ENCODE results near the gene TACO1.
A peak's percentile ranks its signal among the peaks of the same experiment; 100 is the strongest.

The TACO1 gene

GRCh38 chr17:63641692-63642448 is 41.2 kb downstream of the TACO1 start:
- DNase-seq, result peak; percentile 62

DNA sequence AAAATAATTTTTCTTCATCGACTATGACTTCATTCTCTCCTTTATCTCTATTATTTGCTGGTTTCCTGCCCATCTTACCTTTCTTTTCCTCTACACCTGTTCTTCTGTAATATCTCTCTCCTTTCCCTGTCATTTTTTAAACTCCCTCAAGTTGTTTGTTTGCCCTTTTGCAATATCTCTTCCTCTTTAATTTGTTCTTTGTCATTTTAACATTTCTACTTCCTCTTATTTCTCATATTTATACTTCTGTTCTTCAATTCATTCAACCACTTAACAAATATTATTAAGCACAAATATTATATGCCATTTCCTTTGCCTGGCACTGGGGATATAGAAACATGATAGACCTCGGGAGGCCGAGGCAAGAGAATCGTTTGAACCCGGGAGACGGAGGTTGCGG is 44.2 kb downstream of the TACO1 start:
- DNase-seq, result no peak

- no peak for DNase-seq
These were observed 45.2 kb downstream of the TACO1 start for GRCh38 chr17:63645775-63646487.

DNA sequence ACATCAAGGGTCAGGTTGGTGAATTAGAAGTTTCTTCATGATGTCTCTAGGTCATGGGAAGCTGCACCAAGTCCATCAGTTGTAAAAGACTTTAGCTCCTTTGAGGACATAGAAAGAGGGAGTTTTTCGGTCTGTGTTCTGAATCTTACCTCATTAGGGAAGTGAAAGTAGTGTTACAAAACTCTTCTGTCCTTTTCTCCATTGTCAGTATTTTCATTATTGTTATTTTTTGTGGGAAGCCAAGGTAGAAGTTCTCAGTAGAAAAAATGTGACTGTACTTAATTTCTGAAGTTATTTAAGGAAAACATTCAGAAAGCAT is 45.8 kb downstream of the TACO1 start:
- no peak for DNase-seq

- no peak for DNase-seq
These were observed 46.5 kb downstream of the TACO1 start for GRCh38 chr17:63647065-63647725.

- DNase-seq, result no peak
These were observed 47.2 kb downstream of the TACO1 start for GRCh38 chr17:63647936-63648335.

DNA sequence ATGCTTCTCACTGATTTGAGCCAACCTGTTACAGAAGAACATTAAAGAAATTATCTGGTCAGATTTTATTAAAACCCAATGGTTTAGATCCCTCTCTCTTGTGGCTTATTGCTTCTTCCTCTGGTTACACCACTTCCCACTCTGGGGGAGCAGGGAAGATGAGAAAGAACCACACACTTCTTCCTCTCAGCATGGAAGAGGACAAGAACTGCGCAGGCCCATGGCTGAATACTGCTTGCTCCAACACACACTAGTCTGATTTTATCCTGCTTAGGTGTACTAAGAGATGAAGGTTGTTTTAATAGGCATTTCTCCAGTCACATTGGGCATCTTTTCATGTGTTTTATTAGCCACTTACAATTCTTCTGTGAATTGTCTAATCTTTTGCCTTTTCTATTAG is 49.1 kb downstream of the TACO1 start:
- DNase-seq, result peak; percentile 20

GRCh38 chr17:63652106-63652505 is 51.4 kb downstream of the TACO1 start:
- no peak for DNase-seq

DNA sequence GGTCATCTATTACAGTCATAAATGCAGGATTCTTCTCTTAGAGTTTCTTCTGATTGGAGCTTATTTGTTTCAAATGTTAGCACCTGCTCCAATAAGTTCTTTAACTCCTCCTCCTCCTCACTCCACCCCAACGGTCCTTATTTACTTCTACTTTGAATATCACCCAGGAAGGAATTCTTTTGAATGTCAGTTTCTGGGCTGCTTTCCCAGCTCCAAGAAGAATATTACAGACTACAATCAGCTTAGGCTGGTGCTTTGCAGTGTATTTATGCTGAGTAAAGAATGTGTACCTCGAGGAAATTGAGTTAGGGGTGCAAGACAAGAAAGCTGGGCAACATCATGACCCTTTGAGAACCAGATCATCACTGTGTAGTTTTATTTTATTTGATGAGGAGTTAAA is 52.4 kb downstream of the TACO1 start:
- DNase-seq, result no peak

- no peak for DNase-seq
These were observed 57.1 kb downstream of the TACO1 start for GRCh38 chr17:63657786-63658185.

Measured in CD4-positive, alpha-beta T cell treated with Interleukin-15 for 1 hour (primary cell).